Adrenal gland (tissue), 12 donors: ENCODE results near the gene GAK. TPM values are rescaled to one million over a fixed set of nuclear protein-coding genes. Genes with fewer than 3 reads are reported as not detected.
A peak's percentile ranks its signal among the peaks of the same experiment; 100 is the strongest.

ENCODE experiments used
- DNase-seq, 7 donors: peaks; one replicate each; pipeline ENCODE4 v3.0.0-alpha.2; 2019 to 2020
- H3K27ac ChIP-seq, 5 donors: fragments of 200-600 bp; sonication (generic) in 4 of 5; 1 replicate in 3 of 5; 2 replicates in 2 of 5; pipeline versions ENCODE4 v1.5.1 to v1.8.0; 2016 to 2020; ENCODE audit warnings: mild to moderate bottlenecking in 1 of 5
- H3K27me3 ChIP-seq: fragments of 200-600 bp; 2 replicates; pipeline ENCODE4 v1.8.0; 2021
- H3K36me3 ChIP-seq, 2 donors: fragments of 200-600 bp; replicated peaks in 1 of 2; 1 replicate in 1 of 2; 2 replicates in 1 of 2; pipeline versions ENCODE4 v1.5.1 to v1.8.0; 2018 to 2022
- H3K4me1 ChIP-seq, 2 donors: fragments of 200-600 bp; replicated peaks in 1 of 2; 1 replicate in 1 of 2; 2 replicates in 1 of 2; pipeline versions ENCODE4 v1.5.1 to v1.8.0; 2018 to 2021
- H3K4me3 ChIP-seq, 4 donors: fragments of 200-600 bp; sonication (generic) in 3 of 4; one replicate each; pipeline ENCODE4 v1.5.1; 2016 to 2018
- H3K9me3 ChIP-seq, 3 donors: fragments of 200-600 bp; sonication (generic) in 1 of 3; replicated peaks in 1 of 3; 1 replicate in 2 of 3; 2 replicates in 1 of 3; pipeline versions ENCODE4 v1.5.1 to v1.8.0; 2016 to 2021
- CTCF ChIP-seq, 6 experiments: fragments of 450-650 bp in 4 of 6; fragments of 200-600 bp in 2 of 6; sonication (generic) in 1 of 6; IDR thresholded peaks; 1 replicate in 5 of 6; 2 replicates in 1 of 6; pipeline versions ENCODE4 v1.5.1 to v1.8.0; 2016 to 2021; ENCODE audit warnings: antibody characterized with exemption in 6 of 6, mild to moderate bottlenecking in 2 of 6, moderate library complexity in 1 of 6
- POLR2A ChIP-seq, 2 donors: fragments of 450-650 bp; IDR thresholded peaks; one replicate each; pipeline ENCODE4 v1.6.1; 2017; ENCODE audit warnings: antibody characterized with exemption in 2 of 2, mild to moderate bottlenecking in 2 of 2, moderate library complexity in 1 of 2
- WGBS, 4 donors: extraction: QIAGEN DNeasy Blood & Tissue Kit in 2 of 4; methylation state at CpG; one replicate each; pipeline versions ENCODE4 v1.1.5 to v1.1.7; 2013 to 2017; 5-methylcytosine and 5-hydroxymethylcytosine counted together
- intact Hi-C, 2 donors: fragments of 100-400 bp; cut with DNase I; formaldehyde crosslinking; loops; one replicate each; pipeline versions ENCODE4 v1.14.1 to v1.15.0; 2022 to 2023
- polyA plus RNA-seq, 3 donors: library from polyadenylated mRNA; stranded (reverse); fragments of 200-250 nt in 2 of 3; fragments of 350-450 nt in 1 of 3; fragmentation: Illumina TruSeq in 1 of 3; extraction: RNeasy Lipid Tissue Mini Kit (QIAGEN cat#74804) in 1 of 3; gene quantifications; one replicate each; pipeline ENCODE4 v1.2.3, GENCODE V29; 2013 to 2014
- total RNA-seq, 9 donors: library from RNA; depleted of rRNA in 4 of 9; stranded (reverse); fragments of >200 nt in 4 of 9; fragments of 120-200 nt in 1 of 9; fragmentation: NEBNext Ultra II Directional in 1 of 9; extraction: Animal tissue kit (Norgen Biotek cat#: 25700) in 1 of 9; gene quantifications; one replicate each; pipeline versions ENCODE4 v1.1.0 to v1.2.4, GENCODE V29; 2013 to 2023
- donor health status: healthy with polysubstance abuse.
- donor health status: Bipolar disorder and iron deficiency.
- donor health status: DM: yes; HTN: yes; CAD: no.
- donor health status: DM: no; HTN: no; CAD: no.
- donor health status: DM: no; HTN: no; CAD: no.
- donor health status: DM: yes; HTN: yes; CAD: no.

GAK gene
- total and polyA plus RNA-seq, 12 donors = 39.0 to 381 (median 132) TPM

GRCh38 chr4:917992-918391 lies 14.1 kb downstream of the GAK start:
- 97 to 100% (median 98%) methylated on average over 2 of the region's 2 CpGs for WGBS, 4 donors
- Histone ChIP-seq H3K27ac (no peak overlapping the region), H3K36me3 (no peaks in the 10 kb centered on the region), H3K4me3 (no peak overlapping the region), H3K9me3 (no peaks in the 10 kb centered on the region), H3K27me3 (no peaks in the 10 kb centered on the region), H3K4me1 (peaks cover 7 to 11% of the 10 kb centered on the region in 2 donors)
- DNase-seq = no peak
- intact Hi-C loops = no loop called here
- TF ChIP-seq POLR2A (IDR thresholded peaks at IDR 0.05) (no peak), CTCF (IDR thresholded peaks at IDR 0.05) (no peak)

- Histone ChIP-seq H3K4me1 (peaks cover 6 to 7% of the 10 kb centered on the region in 2 donors), H3K27me3 (no peaks in the 10 kb centered on the region), H3K4me3 (no peak overlapping the region), H3K9me3 (no peaks in the 10 kb centered on the region), H3K27ac (no peak overlapping the region), H3K36me3 (peaks cover 0 to 4% of the 10 kb centered on the region in 2 donors)
- 93 to 98% (median 96%) methylated on average over 7 of the region's 7 CpGs for WGBS, 4 donors
- intact Hi-C loops = no loop called here
- DNase-seq = no peak
- TF ChIP-seq POLR2A (IDR thresholded peaks at IDR 0.05) (no peak), CTCF (IDR thresholded peaks at IDR 0.05) (no peak)
Measured at GRCh38 chr4:917466-917865, 14.7 kb downstream of the GAK start.

GRCh38 chr4:915595-915994 lies 16.5 kb downstream of the GAK start:
- WGBS, 4 donors = 44 to 53% (median 51%) methylated on average over 8 of the region's 8 CpGs
- intact Hi-C loops = no loop called here
- H3K4me1 ChIP-seq = peaks cover 0 to 3% of the 10 kb centered on the region in 2 donors
- H3K4me3 ChIP-seq = peak overlapping the region in 1 of 4 donors; percentile 10
- H3K27me3 ChIP-seq = no peaks in the 10 kb centered on the region
- no peaks in the 10 kb centered on the region for H3K9me3 ChIP-seq
- peaks cover 0 to 23% of the 10 kb centered on the region in 2 donors for H3K36me3 ChIP-seq
- peak overlapping the region in 1 of 5 donors; percentile 43 for H3K27ac ChIP-seq
- DNase-seq = peak in 3 of 7 donors; percentile 21 to 32 (median 22)
- TF ChIP-seq POLR2A (IDR thresholded peaks at IDR 0.05) (no peak), CTCF (IDR thresholded peaks at IDR 0.05) (no peak)

- peak in 1 of 7 donors; percentile 5 for DNase-seq
- peak overlapping the region in 1 of 5 donors; percentile 43 for H3K27ac ChIP-seq
- WGBS, 4 donors = 38 to 63% (median 56%) methylated on average over 10 to 20 of the region's 20 CpGs
- peaks cover 0 to 3% of the 10 kb centered on the region in 2 donors for H3K4me1 ChIP-seq
- no peaks in the 10 kb centered on the region for H3K9me3 ChIP-seq
- H3K36me3 ChIP-seq = peaks cover 0 to 24% of the 10 kb centered on the region in 2 donors
- intact Hi-C loops = no loop called here
- no peaks in the 10 kb centered on the region for H3K27me3 ChIP-seq
- H3K4me3 ChIP-seq = peak overlapping the region in 1 of 4 donors; percentile 10
- TF ChIP-seq POLR2A (IDR thresholded peaks at IDR 0.05) (no peak), CTCF (IDR thresholded peaks at IDR 0.05) (no peak)
Measured at GRCh38 chr4:915041-915474, 17.1 kb downstream of the GAK start.
